Tibial nerve (tissue), 4 donors: ENCODE data around the gene PYHIN1. TPM values are rescaled to one million over a fixed set of nuclear protein-coding genes. Genes with fewer than 3 reads are reported as not detected.

Experiments
- DNase-seq, 2 donors: peaks; one replicate each; pipeline ENCODE4 v3.0.0-alpha.2; 2019; ENCODE audit warnings: low spot score in 2 of 2
- H3K27ac ChIP-seq, 4 donors: fragments of 200-600 bp; sonication (generic) in 3 of 4; one replicate each; pipeline ENCODE4 v1.5.1; 2017 to 2019; ENCODE audit warnings: mild to moderate bottlenecking in 1 of 4
- H3K27me3 ChIP-seq, 2 donors: fragments of 200-600 bp; sonication (generic) in 1 of 2; one replicate each; pipeline versions ENCODE4 v1.5.1 to v1.6.0; 2017 to 2019
- H3K36me3 ChIP-seq, 3 donors: fragments of 200-600 bp; sonication (generic); one replicate each; pipeline ENCODE4 v1.5.1; 2018 to 2019
- H3K4me1 ChIP-seq, 4 donors: fragments of 200-600 bp; sonication (generic) in 3 of 4; one replicate each; pipeline ENCODE4 v1.5.1; 2017 to 2019
- H3K4me3 ChIP-seq, 4 donors: fragments of 200-600 bp; sonication (generic) in 3 of 4; one replicate each; pipeline ENCODE4 v1.5.1; 2017 to 2019; ENCODE audit warnings: mild to moderate bottlenecking in 1 of 4, moderate library complexity in 1 of 4
- H3K9me3 ChIP-seq, 4 donors: fragments of 200-600 bp; sonication (generic) in 3 of 4; one replicate each; pipeline ENCODE4 v1.5.1; 2017 to 2019
- EP300 ChIP-seq, 2 donors: sonication (generic); formaldehyde crosslinking; IDR thresholded peaks; one replicate each; pipeline ENCODE4 v1.6.1; 2017; ENCODE audit warnings: antibody characterized with exemption in 2 of 2, mild to moderate bottlenecking in 1 of 2
- POLR2A ChIP-seq, 2 donors: fragments of 450-650 bp; IDR thresholded peaks; one replicate each; pipeline ENCODE4 v1.6.1; 2017; ENCODE audit warnings: antibody characterized with exemption in 2 of 2, mild to moderate bottlenecking in 2 of 2, moderate library complexity in 2 of 2
- WGBS, 2 donors: methylation state at CpG; one replicate each; pipeline ENCODE4 v1.1.5; 2018; 5-methylcytosine and 5-hydroxymethylcytosine counted together
- total RNA-seq, 4 donors: library from RNA; depleted of rRNA; stranded (reverse); fragments of >200 nt; gene quantifications; one replicate each; pipeline ENCODE4 v1.1.0, GENCODE V29; 2016
- TF ChIP-seq, protein P1 (sequence below), 5 experiments: fragments of 200-600 bp in 3 of 5; fragments of 450-650 bp in 2 of 5; sonication (generic) in 3 of 5; IDR thresholded peaks; one replicate each; pipeline ENCODE4 v1.5.1; 2016 to 2019; ENCODE audit warnings: antibody characterized with exemption in 5 of 5, mild to moderate bottlenecking in 3 of 5, moderate library complexity in 2 of 5

The PYHIN1 gene
- total RNA-seq, 4 donors from 2014 or later, result 2.2 to 5.2 (median 3.6) TPM

DNA sequence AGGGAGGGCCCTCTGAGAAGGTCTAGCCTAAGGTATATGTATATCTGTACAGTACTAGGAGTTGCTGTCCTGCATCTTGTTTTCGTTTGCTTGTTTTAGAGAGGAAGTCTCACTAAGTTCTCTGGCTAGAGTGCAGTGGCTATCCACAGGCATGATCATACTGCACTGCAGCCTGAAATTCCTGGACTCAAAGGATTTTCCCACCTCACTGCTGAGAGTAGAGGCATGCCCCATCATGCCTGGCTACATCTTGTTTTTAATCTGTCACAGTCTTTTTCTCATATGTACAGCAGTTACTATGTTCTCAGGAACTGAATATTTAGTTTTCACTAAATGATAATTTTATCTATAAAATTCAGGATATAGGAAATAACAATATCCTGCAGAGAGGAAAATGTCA, 15.3 kb upstream of the PYHIN1 start:
- no peak overlapping the region for H3K4me3 ChIP-seq
- no peaks in the 10 kb centered on the region for H3K36me3 ChIP-seq
- H3K9me3 ChIP-seq, result peaks cover 0 to 26% (median 5%) of the 10 kb centered on the region in 4 donors
- H3K27me3 ChIP-seq, result no peaks in the 10 kb centered on the region
- 57 to 78% methylated on average over 1 of the region's 1 CpG for WGBS, 2 donors
- DNase-seq, result no peak
- H3K4me1 ChIP-seq, result no peaks in the 10 kb centered on the region
- TF ChIP-seq POLR2A (IDR thresholded peaks at IDR 0.05), result no peak
- TF ChIP-seq, protein P1, sequence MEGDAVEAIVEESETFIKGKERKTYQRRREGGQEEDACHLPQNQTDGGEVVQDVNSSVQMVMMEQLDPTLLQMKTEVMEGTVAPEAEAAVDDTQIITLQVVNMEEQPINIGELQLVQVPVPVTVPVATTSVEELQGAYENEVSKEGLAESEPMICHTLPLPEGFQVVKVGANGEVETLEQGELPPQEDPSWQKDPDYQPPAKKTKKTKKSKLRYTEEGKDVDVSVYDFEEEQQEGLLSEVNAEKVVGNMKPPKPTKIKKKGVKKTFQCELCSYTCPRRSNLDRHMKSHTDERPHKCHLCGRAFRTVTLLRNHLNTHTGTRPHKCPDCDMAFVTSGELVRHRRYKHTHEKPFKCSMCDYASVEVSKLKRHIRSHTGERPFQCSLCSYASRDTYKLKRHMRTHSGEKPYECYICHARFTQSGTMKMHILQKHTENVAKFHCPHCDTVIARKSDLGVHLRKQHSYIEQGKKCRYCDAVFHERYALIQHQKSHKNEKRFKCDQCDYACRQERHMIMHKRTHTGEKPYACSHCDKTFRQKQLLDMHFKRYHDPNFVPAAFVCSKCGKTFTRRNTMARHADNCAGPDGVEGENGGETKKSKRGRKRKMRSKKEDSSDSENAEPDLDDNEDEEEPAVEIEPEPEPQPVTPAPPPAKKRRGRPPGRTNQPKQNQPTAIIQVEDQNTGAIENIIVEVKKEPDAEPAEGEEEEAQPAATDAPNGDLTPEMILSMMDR (IDR thresholded peaks at IDR 0.05), result no peak
- no peak for TF ChIP-seq EP300 (IDR thresholded peaks at IDR 0.05)
- no peak overlapping the region for H3K27ac ChIP-seq

DNA sequence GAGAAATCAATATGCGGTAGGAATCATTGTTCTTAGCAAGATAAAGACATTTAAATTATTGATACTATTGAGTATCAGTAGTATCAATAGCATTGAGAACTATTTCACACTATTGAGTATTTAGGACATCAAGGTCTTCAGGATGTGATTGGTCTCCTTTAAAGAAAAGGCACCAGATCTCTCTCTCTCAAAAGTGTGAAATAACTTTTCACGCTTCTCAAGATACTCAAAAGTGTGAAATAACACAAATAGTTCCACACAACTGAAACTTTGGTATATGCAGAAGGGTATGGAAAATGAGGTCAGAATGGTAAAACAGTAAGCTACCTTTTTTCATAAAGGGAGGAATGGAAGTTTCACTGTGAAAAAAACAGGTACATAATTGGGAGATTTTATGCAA, 6.7 kb upstream of the PYHIN1 start:
- Histone ChIP-seq H3K4me3 (no peak overlapping the region), H3K36me3 (no peaks in the 10 kb centered on the region), H3K9me3 (peaks cover 0 to 15% (median 0%) of the 10 kb centered on the region in 4 donors), H3K27ac (no peak overlapping the region), H3K27me3 (no peaks in the 10 kb centered on the region), H3K4me1 (no peaks in the 10 kb centered on the region)
- DNase-seq, result no peak
- 47 to 69% methylated on average over 2 of the region's 2 CpGs for WGBS, 2 donors
- no peak for TF ChIP-seq POLR2A (IDR thresholded peaks at IDR 0.05)
- TF ChIP-seq EP300 (IDR thresholded peaks at IDR 0.05), result no peak
- TF ChIP-seq, protein P1 (IDR thresholded peaks at IDR 0.05), result no peak

DNA sequence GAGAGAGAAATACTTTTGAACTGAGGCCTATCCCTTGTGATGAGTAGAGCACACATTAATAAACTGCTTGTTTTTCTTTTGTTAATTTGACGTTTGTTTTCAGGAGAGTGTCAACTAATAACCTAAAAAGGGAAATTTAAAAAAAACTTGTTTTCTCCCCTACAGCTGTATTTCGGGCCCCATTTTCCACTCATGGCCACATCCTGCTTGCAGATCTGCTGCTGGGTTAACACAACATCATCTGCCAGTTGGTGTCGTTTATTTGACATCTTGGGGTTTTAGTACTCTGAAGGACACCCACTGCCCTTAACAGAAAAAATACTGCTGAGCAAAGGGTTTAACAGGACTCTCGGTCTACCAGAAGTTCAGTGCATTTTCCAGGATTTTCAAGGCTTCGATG, 848 bp upstream of the PYHIN1 start:
- Histone ChIP-seq H3K4me1 (no peaks in the 10 kb centered on the region), H3K9me3 (peaks cover 0 to 5% (median 0%) of the 10 kb centered on the region in 4 donors), H3K36me3 (no peaks in the 10 kb centered on the region), H3K4me3 (no peak overlapping the region), H3K27ac (no peak overlapping the region), H3K27me3 (no peaks in the 10 kb centered on the region)
- DNase-seq, result no peak
- 75 to 79% methylated on average over 5 of the region's 5 CpGs for WGBS, 2 donors
- TF ChIP-seq, protein P1 (IDR thresholded peaks at IDR 0.05), result no peak
- TF ChIP-seq POLR2A (IDR thresholded peaks at IDR 0.05) (no peak), EP300 (IDR thresholded peaks at IDR 0.05) (no peak)

DNA sequence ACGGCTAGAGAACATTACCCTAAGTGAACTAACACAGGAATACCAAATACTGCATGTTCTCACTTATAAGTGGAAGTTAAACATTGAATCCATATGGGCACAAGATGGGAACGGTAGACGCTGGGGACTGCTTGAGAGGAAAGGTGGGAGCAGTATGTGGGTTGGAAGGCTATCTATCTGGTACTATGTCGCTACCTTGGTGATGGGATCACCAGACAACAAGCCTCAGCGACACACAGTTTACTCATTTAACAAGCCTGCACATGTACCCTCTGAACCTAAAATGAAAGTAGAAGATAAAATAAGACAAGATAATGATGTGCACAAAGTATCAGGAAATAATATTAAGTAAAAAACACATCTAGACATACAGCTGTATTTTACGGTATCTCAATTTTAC, 819 bp downstream of the PYHIN1 start:
- 93 to 94% methylated on average over 6 of the region's 6 CpGs for WGBS, 2 donors
- Histone ChIP-seq H3K4me3 (peak overlapping the region in 2 of 4 donors; percentile 7 to 18), H3K36me3 (no peaks in the 10 kb centered on the region), H3K27me3 (no peaks in the 10 kb centered on the region), H3K4me1 (no peaks in the 10 kb centered on the region), H3K27ac (peak overlapping the region in 1 of 4 donors; percentile 32), H3K9me3 (no peaks in the 10 kb centered on the region)
- TF ChIP-seq, protein P1 (IDR thresholded peaks at IDR 0.05), result no peak
- no peak for TF ChIP-seq POLR2A (IDR thresholded peaks at IDR 0.05)
- no peak for TF ChIP-seq EP300 (IDR thresholded peaks at IDR 0.05)
- DNase-seq, result no peak

DNA sequence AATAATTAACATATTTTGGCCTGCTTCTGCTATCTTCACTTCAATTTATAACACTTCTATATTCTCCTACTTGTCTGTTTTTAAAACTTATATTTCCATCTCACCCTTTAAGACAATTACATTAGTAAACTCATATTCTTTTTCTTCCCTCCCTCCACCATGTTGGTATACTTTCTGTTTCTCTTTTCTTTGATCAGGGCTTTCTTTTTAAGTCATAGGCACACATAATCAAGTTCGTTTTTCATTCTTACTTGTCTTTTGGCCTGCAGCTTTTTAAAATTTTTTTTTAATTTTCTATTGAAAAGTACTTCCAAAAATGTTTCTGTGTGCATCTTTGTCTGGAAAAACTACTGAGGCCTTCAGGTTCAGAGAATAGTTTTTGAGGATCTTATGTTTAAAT, 2.3 kb downstream of the PYHIN1 start:
- H3K4me3 ChIP-seq, result no peak overlapping the region
- WGBS, 2 donors, result 42 to 46% methylated on average over 1 of the region's 1 CpG

More for the DNA sequence above, 2.3 kb downstream of the PYHIN1 start:
- Histone ChIP-seq H3K4me1 (no peaks in the 10 kb centered on the region), H3K27me3 (no peaks in the 10 kb centered on the region), H3K36me3 (no peaks in the 10 kb centered on the region), H3K27ac (no peak overlapping the region), H3K9me3 (no peaks in the 10 kb centered on the region)
- TF ChIP-seq POLR2A (IDR thresholded peaks at IDR 0.05), result no peak
- TF ChIP-seq, protein P1 (IDR thresholded peaks at IDR 0.05), result no peak
- TF ChIP-seq EP300 (IDR thresholded peaks at IDR 0.05), result no peak
- no peak for DNase-seq
